ENCODE measurements around the gene RUNDC3A.

- TF ChIP-seq CTCF (optimal IDR thresholded peaks at IDR 0.05 in 1 of 3, IDR thresholded peaks at IDR 0.05 in 1 of 3, conservative IDR thresholded peaks at IDR 0.05 in 1 of 3; ENCODE audit: extremely low read depth in 1 of 3, insufficient read depth in 2 of 3, low read length in 3 of 3) = no peak
- TF ChIP-seq EZH2 (IDR thresholded peaks at IDR 0.05; ENCODE audit: low read length) = no peak
These were observed 29.1 kb upstream of the RUNDC3A start for GRCh38 chr17:44279346-44279665.
